IPS DF 6.9 (cell line): ENCODE measurements around the gene MAB21L3.

ENCODE experiments used
- DNase-seq: peaks from one replicate; pipeline ENCODE4 v3.0.0-alpha.2; 2013; ENCODE audit warnings: low read depth, low spot score
- H3K27ac ChIP-seq: one replicate; pipeline ENCODE4 v1.5.1; 2013; ENCODE audit warnings: low read length, control low read depth
- H3K27me3 ChIP-seq: 2 replicates; pipeline ENCODE4 v1.6.1; 2013; ENCODE audit warnings: mild to moderate bottlenecking, low read length; ENCODE audit not compliant: control insufficient read depth, insufficient read depth
- H3K36me3 ChIP-seq: 2 replicates; pipeline ENCODE4 v1.6.1; 2013; ENCODE audit warnings: low read length; ENCODE audit not compliant: control insufficient read depth, insufficient read depth
- H3K4me1 ChIP-seq: 2 replicates; pipeline ENCODE4 v1.6.1; 2013; ENCODE audit warnings: low read length; ENCODE audit not compliant: control insufficient read depth, insufficient read depth
- H3K4me3 ChIP-seq: 2 replicates; pipeline ENCODE4 v1.5.1; 2013; ENCODE audit warnings: mild to moderate bottlenecking, low read length
- H3K9me3 ChIP-seq: 2 replicates; pipeline ENCODE4 v1.6.1; 2013; ENCODE audit warnings: low read length, inconsistent platforms; ENCODE audit not compliant: control insufficient read depth, insufficient read depth
- WGBS: extraction: QIAGEN DNeasy Blood & Tissue Kit; methylation state at CpG from one replicate; pipeline ENCODE4 v1.1.7; 2013; ENCODE audit warnings: mixed read lengths, missing lambda C conversion rate; ENCODE audit not compliant: insufficient read length, insufficient coverage; 5-methylcytosine and 5-hydroxymethylcytosine counted together

The MAB21L3 gene

DNA sequence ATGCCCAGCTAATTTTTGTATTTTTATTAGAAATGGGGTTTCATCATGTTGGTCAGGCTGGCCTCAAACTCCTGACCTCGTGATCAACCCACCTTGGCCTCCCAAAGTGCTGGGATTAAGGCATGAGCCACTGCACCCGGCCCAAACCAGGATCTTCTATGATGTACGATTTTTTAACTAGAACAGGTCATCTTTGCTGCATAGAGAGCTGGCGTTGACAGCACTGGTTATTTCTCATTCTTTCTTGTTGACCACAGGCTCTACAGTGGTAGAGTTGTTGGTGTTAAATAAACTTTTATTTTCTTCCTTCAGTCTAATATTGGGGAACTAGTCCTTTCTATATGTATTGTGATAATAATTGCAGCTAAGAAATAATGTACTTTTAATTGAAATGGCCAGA, 3.8 kb upstream of the MAB21L3 start:
- no peak overlapping the region for H3K4me3 ChIP-seq
- no peaks in the 10 kb centered on the region for H3K4me1 ChIP-seq
- no CpG with 5 or more reads among the region's 4 CpGs for WGBS
- H3K36me3 ChIP-seq, result no peaks in the 10 kb centered on the region
- no peaks in the 10 kb centered on the region for H3K27me3 ChIP-seq
- no peak overlapping the region for H3K27ac ChIP-seq
- H3K9me3 ChIP-seq, result no peaks in the 10 kb centered on the region
- DNase-seq, result no peak

DNA sequence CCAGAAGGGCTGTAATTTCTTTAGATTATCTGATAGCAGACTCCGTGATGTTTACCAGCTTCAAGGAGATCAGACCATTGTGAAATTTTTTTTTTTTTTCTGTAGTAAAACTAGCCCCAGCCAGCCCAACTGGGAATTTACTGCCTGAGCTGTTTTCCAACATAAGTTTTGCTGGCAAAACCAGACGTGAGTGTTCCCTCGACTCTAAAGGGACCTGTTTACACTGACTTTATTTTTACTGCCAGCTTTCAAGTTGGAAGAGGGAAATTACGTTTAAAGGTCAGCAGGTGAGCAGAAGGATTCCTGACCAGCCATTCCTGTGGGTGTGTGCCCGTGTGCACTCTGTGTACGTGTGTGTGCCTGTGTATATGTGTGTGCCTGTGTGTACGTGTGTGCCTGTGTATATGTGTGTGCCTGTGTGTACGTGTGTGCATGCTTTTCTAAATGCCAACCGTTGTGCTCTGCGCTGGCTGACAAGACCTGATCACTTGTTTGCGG, 374 bp downstream of the MAB21L3 start:
- no peak overlapping the region for H3K27ac ChIP-seq
- no peaks in the 10 kb centered on the region for H3K4me1 ChIP-seq
- H3K4me3 ChIP-seq, result no peak overlapping the region
- DNase-seq, result no peak
- no peaks in the 10 kb centered on the region for H3K36me3 ChIP-seq
- H3K9me3 ChIP-seq, result no peaks in the 10 kb centered on the region
- H3K27me3 ChIP-seq, result no peaks in the 10 kb centered on the region
- WGBS, result no CpG with 5 or more reads among the region's 11 CpGs

DNA sequence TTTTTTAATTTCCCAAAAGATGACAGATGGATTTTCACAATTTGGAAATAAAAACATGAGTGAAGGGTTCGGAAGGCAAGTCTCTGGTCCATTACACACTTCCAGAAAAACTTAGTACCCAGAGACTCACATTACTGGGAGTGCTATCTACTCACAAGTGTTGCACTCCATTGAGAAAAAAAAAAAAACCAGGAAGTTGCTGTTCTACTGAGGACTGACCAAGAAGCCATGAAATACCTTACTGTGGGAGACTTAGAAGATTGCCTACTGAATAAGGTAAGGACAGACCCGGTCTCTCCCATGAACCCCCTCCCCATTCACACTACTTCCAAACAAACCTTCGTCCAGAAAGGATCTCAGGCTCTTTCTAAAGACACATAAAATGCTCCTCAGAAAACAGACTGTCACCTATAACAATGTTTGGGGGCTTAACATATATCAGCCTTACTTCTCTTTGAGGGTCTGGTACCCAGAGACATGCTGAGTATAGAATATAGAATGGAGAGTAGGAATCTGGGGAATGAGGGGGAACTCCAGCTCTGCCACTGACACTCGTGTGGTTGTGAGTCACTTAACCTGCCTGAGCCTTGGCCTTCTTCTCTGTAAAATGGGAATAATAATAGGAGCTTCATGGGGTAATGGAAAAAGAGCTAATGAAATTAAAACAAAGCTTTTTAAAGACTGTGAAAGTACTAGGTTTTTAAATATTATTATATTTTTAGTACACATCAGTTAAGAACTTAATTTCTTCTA, 1.4 kb downstream of the MAB21L3 start:
- no peak overlapping the region for H3K4me3 ChIP-seq
- H3K36me3 ChIP-seq, result no peaks in the 10 kb centered on the region
- no peaks in the 10 kb centered on the region for H3K4me1 ChIP-seq
- H3K27ac ChIP-seq, result no peak overlapping the region
- WGBS, result no CpG with 5 or more reads among the region's 4 CpGs
- H3K27me3 ChIP-seq, result no peaks in the 10 kb centered on the region
- no peaks in the 10 kb centered on the region for H3K9me3 ChIP-seq
- no peak for DNase-seq

DNA sequence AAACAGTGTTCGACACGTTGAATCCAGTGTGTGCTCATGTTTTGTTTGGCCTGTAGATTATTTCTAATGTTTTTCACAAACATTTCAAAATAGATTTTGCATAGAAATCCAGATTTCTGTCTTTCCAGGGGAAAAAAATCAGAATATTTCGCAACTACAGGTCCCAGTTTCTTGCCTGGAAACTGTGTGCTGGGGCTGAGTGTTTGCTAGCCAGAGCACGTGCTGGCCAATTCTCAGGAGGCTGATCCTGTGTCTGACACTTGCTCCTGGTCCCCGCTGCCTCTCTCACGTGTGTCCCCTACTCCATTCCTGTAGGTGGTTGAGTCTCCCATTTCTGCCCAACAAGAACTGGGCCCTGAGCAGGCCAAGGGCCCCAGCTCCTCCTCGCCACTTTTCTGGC, 2.4 kb downstream of the MAB21L3 start:
- no peak for DNase-seq
- no peaks in the 10 kb centered on the region for H3K9me3 ChIP-seq
- H3K27me3 ChIP-seq, result no peaks in the 10 kb centered on the region
- H3K4me3 ChIP-seq, result no peak overlapping the region
- WGBS, result no CpG with 5 or more reads among the region's 7 CpGs
- H3K27ac ChIP-seq, result no peak overlapping the region
- no peaks in the 10 kb centered on the region for H3K36me3 ChIP-seq
- H3K4me1 ChIP-seq, result no peaks in the 10 kb centered on the region

DNA sequence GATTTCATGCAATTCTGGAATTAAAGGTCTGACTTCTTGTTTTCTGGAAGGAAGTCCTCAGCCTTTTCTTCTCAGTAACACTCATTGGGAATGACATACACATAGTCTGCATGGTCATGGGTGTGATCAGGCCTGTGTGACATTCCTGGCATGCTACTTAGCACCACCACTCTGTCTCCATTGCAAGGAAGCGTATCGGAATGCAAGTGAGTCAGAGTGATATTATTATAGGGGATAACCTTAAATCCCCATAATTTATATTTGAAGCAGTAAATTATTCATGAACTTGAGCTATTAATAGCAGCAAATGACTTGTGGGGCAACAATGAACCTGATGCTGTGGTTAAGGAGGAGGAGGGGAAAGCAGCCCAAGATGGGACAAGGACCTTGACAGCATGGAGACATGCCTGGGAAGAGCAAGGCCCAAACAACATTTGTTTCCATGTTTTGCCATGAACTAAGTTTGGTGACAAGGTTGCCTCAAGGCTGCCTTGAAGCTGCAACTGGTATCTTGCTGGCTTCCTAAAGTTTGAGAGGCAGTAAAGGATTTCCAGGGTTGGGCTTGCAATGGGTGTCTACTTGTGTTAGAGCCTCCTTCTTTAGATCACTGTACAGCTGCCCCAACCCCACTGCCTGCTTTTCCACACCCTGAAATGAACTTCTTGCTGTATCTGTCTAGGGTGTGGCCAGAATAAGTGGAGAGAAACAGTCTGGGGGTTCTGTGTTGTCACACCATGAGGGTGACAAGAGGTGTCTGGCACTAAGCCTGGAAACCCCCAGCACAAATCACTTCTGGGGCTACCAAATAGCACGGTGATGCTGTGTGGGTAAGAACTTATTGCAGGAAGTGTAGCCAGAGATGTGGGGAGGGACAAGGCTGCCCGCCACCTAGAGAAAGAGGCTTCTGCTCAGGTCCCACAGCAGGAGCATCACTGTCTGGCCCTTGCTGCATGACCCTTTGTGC, 4.6 kb downstream of the MAB21L3 start:
- no peaks in the 10 kb centered on the region for H3K9me3 ChIP-seq
- no peaks in the 10 kb centered on the region for H3K27me3 ChIP-seq
- H3K4me3 ChIP-seq, result no peak overlapping the region
- WGBS, result no CpG with 5 or more reads among the region's 4 CpGs
- no peaks in the 10 kb centered on the region for H3K36me3 ChIP-seq
- no peak overlapping the region for H3K27ac ChIP-seq
- no peak for DNase-seq
- no peaks in the 10 kb centered on the region for H3K4me1 ChIP-seq

DNA sequence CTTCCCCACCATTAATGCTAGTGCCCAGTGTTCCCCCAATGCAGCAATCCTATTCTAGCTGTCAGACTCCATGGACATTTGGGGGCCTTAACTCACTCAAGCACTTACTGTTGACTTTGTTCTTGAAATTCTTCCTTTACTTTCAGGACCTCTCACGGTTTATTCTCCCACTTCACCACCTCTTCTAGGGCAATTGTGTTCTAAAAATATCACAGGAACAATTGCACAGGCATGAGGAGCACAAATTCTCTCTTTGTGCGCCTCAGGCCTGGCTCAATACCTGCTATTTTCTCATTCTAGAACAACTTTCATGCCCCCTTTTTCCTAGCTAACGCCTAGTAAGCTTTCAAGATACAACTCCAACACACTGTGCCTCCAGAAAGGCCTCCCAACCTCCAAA, 7.3 kb downstream of the MAB21L3 start:
- Histone ChIP-seq H3K27ac (no peak overlapping the region), H3K27me3 (no peaks in the 10 kb centered on the region), H3K36me3 (no peaks in the 10 kb centered on the region), H3K4me3 (no peak overlapping the region), H3K4me1 (no peaks in the 10 kb centered on the region), H3K9me3 (no peaks in the 10 kb centered on the region)
- no CpG with 5 or more reads among the region's 3 CpGs for WGBS
- no peak for DNase-seq

DNA sequence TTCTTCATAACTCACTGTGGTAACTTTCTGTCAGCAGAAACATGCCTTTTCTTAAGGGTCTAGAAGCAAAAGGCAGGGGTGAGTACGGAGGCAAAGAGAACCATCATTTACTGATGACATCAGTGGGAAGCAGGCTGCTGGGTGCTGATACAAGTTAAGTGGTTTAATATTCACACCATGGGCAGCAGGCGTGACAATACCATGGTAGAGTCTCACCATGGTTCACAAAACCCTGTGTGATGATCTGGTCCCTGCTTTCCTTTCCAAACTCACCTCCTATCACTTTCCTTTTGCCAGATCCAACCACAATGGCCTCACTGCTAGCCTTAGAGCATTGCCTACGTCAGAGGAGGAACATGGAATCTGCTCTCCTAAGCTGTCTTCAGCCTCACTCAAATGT, 8.7 kb downstream of the MAB21L3 start:
- H3K9me3 ChIP-seq, result no peaks in the 10 kb centered on the region
- no peak for DNase-seq
- no peaks in the 10 kb centered on the region for H3K36me3 ChIP-seq
- no CpG with 5 or more reads among the region's 3 CpGs for WGBS
- no peaks in the 10 kb centered on the region for H3K27me3 ChIP-seq
- no peak overlapping the region for H3K27ac ChIP-seq
- H3K4me1 ChIP-seq, result no peaks in the 10 kb centered on the region
- no peak overlapping the region for H3K4me3 ChIP-seq

DNA sequence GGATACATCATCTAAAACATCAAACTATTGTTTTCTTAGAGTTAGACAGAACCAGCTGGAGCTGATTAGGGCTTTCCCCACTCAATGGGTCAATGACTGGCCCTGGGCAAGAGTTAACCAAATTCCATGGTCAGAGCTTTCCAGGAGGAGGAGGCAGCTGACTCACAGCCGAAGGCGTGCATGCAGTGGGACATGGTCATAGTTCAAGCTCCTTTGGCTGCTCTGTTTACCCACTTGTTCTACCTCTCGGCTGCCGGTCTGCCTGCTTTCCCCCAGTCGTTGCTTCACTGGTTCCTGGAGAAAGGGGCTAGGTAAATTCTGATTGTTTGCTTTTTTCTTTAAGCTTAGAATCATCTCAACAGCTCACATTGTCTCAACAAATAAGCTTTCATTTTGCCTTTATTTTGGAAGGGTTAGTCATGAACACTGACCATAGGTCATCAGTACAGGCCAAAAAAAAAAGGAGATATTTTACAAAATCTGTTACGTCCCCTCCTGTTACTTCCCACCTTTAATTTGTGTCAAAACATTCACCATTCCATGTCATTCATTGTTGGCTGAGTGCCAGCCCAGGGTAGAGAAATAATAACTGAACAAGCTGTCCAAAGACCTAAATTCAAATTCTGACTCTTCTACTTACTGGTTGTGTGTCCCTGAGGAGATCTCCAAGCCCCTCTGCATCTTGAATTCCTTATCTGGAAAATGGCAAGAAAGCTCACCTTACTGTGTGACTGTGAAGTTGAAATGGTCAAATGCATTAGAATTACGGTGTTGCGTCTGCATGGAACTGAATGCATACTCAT, 12.0 kb downstream of the MAB21L3 start:
- Histone ChIP-seq H3K4me3 (no peak overlapping the region), H3K27ac (no peak overlapping the region), H3K27me3 (no peaks in the 10 kb centered on the region), H3K9me3 (no peaks in the 10 kb centered on the region), H3K4me1 (no peaks in the 10 kb centered on the region), H3K36me3 (no peaks in the 10 kb centered on the region)
- no peak for DNase-seq
- no CpG with 5 or more reads among the region's 8 CpGs for WGBS

DNA sequence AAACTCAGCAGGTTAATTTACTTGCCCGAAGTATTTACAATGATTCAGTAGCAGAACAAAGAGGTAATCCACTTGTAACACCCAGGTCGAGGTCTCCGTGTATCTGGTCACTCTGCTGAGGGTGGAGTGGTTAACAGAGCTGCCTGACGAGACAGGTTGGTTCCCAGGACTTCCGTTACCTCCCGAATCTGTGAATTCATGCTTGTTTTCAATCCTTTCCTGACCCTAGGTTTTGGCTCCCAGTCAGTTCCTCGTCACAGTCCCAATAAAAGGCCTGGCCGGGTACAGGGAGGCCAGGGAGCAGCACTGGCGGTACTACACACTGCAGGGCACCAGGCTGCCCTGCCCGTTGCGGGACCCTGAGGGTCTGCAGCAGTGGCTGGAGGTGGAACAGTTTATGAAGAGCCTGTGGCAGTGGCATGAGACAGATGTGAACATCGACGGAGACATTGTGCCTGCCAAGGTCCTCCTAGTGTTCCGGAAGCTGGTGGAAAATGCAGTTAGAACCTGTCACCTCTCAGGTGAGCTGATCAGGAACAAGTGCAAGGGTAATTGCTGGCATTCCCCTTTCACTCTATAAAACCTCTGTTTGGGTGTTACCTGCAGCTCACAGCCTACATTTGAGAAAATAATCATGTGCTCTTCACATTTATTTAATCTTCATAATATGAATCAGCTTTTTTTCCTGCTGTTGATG, 12.8 kb downstream of the MAB21L3 start:
- H3K36me3 ChIP-seq, result no peaks in the 10 kb centered on the region
- no peaks in the 10 kb centered on the region for H3K9me3 ChIP-seq
- WGBS, result no CpG with 5 or more reads among the region's 14 CpGs
- DNase-seq, result no peak
- no peaks in the 10 kb centered on the region for H3K27me3 ChIP-seq
- no peak overlapping the region for H3K27ac ChIP-seq
- H3K4me3 ChIP-seq, result no peak overlapping the region
- H3K4me1 ChIP-seq, result no peaks in the 10 kb centered on the region
